Hepatocyte (in vitro differentiated cells): ENCODE data around the gene ADORA1.

Experiments
- CTCF ChIP-seq: fragments of 200-600 bp; sonication (generic); IDR thresholded peaks from 2 replicates; pipeline ENCODE4 v1.5.1; 2016; ENCODE audit warnings: antibody characterized with exemption, mild to moderate bottlenecking; ENCODE audit not compliant: poor library complexity
- EZH2 ChIP-seq: fragments of 200-600 bp; sonication (generic); IDR thresholded peaks from 2 replicates; pipeline ENCODE4 v1.6.1; 2016; ENCODE audit warnings: antibody characterized with exemption, mild to moderate bottlenecking, borderline replicate concordance
- EZH2phosphoT487 ChIP-seq: fragments of 200-600 bp; sonication (generic); IDR thresholded peaks from one replicate; pipeline ENCODE4 v1.6.1; 2018; ENCODE audit warnings: antibody characterized with exemption, mild to moderate bottlenecking, low read depth, moderate library complexity; ENCODE audit not compliant: unreplicated experiment, severe bottlenecking

DNA sequence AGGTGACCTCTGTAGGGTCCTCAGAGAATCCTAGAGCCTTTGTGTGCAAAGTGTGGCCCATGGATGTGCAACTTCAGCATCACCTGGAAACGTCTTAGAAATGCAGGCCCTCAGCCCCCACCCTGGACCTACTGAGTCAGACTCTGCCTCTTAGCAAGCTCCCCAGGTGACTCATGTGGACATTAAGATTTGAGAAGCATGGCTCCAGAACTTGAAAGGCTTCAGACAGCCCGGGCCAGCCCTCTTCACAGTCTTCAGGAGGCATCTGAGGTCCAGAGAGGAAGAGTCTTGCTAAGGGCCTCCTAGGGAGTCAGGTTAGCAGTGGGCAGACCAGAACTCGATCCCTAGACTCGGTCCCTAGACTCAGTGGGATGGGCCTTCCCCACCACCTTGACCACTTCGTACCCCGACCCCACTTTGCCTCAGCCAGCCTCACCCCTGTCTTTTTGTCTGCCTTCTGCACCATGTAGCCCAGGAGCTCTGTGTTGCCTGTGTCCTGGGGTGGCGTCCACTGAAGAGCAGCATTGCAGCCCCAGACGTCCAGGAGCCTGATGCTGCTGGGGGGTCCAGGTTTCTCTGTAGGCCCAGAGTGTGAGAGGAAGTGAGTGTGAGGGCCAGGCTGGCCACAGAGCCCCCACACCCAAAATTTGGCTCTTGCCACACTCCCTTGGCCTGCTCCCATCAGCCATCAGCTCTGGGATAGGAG lies 43.3 kb downstream of the ADORA1 start:
- no peak for TF ChIP-seq CTCF
- no peak for TF ChIP-seq EZH2
- TF ChIP-seq EZH2phosphoT487 = no peak
